Measurements from ENCODE around the gene CELF1. TPM values are rescaled to one million over a fixed set of nuclear protein-coding genes. Genes with fewer than 3 reads are reported as not detected.
A peak's percentile ranks its signal among the peaks of the same experiment; 100 is the strongest.

The CELF1 gene
- total and polyA plus RNA-seq, 11 donors = 27.3 to 111 (median 85.5) TPM

- ATAC-seq (peak in 2 of 4 donors; percentile 18 to 33), DNase-seq (peak in 1 of 5 donors; percentile 9)
- H3K27ac ChIP-seq = peak overlapping the region in 5 of 12 donors; percentile 17 to 76 (median 48)
- TF ChIP-seq POLR2A (IDR thresholded peaks at IDR 0.05) = no peak
- TF ChIP-seq CTCF (IDR thresholded peaks at IDR 0.05) = no peak
- H3K9me3 ChIP-seq = no peaks in the 10 kb centered on the region
- 77 to 82% (median 80%) methylated on average over 12 of the region's 12 CpGs for WGBS, 4 donors
- H3K27me3 ChIP-seq = no peaks in the 10 kb centered on the region
- H3K4me1 ChIP-seq = peaks cover 0 to 13% (median 0%) of the 10 kb centered on the region in 12 donors
- intact Hi-C loops (cut with DNase I) = no loop called here
- H3K4me3 ChIP-seq = no peak overlapping the region
- no peaks in the 10 kb centered on the region for H3K36me3 ChIP-seq
These were observed 109.8 kb downstream of the CELF1 start for GRCh38 chr11:47443028-47443700.

- Histone ChIP-seq H3K36me3 (no peaks in the 10 kb centered on the region), H3K4me3 (no peak overlapping the region), H3K27me3 (no peaks in the 10 kb centered on the region), H3K4me1 (peaks cover 0 to 19% (median 4%) of the 10 kb centered on the region in 12 donors), H3K27ac (peak overlapping the region in 5 of 12 donors; percentile 17 to 76 (median 48)), H3K9me3 (no peaks in the 10 kb centered on the region)
- DNase-seq = peak; percentile 61 to 81 (median 72)
- WGBS, 4 donors = 48 to 100% (median 56%) methylated on average over 5 to 8 of the region's 8 CpGs
- intact Hi-C loops (cut with DNase I) = no loop called here
- no peak for TF ChIP-seq CTCF (IDR thresholded peaks at IDR 0.05)
- TF ChIP-seq POLR2A (IDR thresholded peaks at IDR 0.05) = no peak
- ATAC-seq = peak; percentile 83 to 92 (median 87)
These were observed 110.4 kb downstream of the CELF1 start for GRCh38 chr11:47442514-47442913.

GRCh38 chr11:47441421-47441820, 111.5 kb downstream of the CELF1 start:
- no peak overlapping the region for H3K4me3 ChIP-seq
- no peaks in the 10 kb centered on the region for H3K27me3 ChIP-seq
- intact Hi-C loops (cut with DNase I) = no loop called here
- peaks cover 0 to 22% (median 6%) of the 10 kb centered on the region in 12 donors for H3K4me1 ChIP-seq
- DNase-seq (peak in 1 of 5 donors; percentile 38), ATAC-seq (no peak)
- H3K36me3 ChIP-seq = no peaks in the 10 kb centered on the region
- TF ChIP-seq CTCF (IDR thresholded peaks at IDR 0.05) (no peak), POLR2A (IDR thresholded peaks at IDR 0.05) (no peak)
- H3K9me3 ChIP-seq = no peaks in the 10 kb centered on the region
- H3K27ac ChIP-seq = no peak overlapping the region
- 78 to 90% (median 86%) methylated on average over 10 to 12 of the region's 12 CpGs for WGBS, 4 donors

- TF ChIP-seq CTCF (IDR thresholded peaks at IDR 0.05) (no peak), POLR2A (IDR thresholded peaks at IDR 0.05) (no peak)
- no peaks in the 10 kb centered on the region for H3K9me3 ChIP-seq
- no peak for ATAC-seq
- intact Hi-C loops (cut with DNase I) = no loop called here
- no peaks in the 10 kb centered on the region for H3K36me3 ChIP-seq
- WGBS, 4 donors = 44 to 91% (median 89%) methylated on average over 2 of the region's 2 CpGs
- DNase-seq = no peak
- H3K27me3 ChIP-seq = no peaks in the 10 kb centered on the region
- no peak overlapping the region for H3K27ac ChIP-seq
- H3K4me3 ChIP-seq = no peak overlapping the region
- peaks cover 0 to 22% (median 6%) of the 10 kb centered on the region in 12 donors for H3K4me1 ChIP-seq
These were observed 112.9 kb downstream of the CELF1 start for GRCh38 chr11:47440054-47440476.
